HepG2 (cell line): ENCODE data around the gene BCL2L13. TPM values are rescaled to one million over a fixed set of nuclear protein-coding genes. Genes with fewer than 3 reads are reported as not detected.

Source experiments
- CREM ChIP-seq, 2 experiments: sonication (generic) in 1 of 2; formaldehyde crosslinking in 1 of 2; IDR thresholded peaks; 2 replicates each; pipeline versions ENCODE4 v1.4.0 to v1.6.1; 2016 to 2020; ENCODE audit warnings: antibody characterized with exemption in 1 of 2, mild to moderate bottlenecking in 1 of 2, missing genetic modification reagents in 1 of 2
- MTF1 ChIP-seq: sonication (generic); formaldehyde crosslinking; IDR thresholded peaks from 2 replicates; pipeline ENCODE4 v1.5.0; 2020; ENCODE audit warnings: missing genetic modification reagents
- NKX3-1 ChIP-seq: sonication (generic); formaldehyde crosslinking; IDR thresholded peaks from 2 replicates; pipeline ENCODE4 v1.5.0; 2020; ENCODE audit warnings: missing genetic modification reagents
- NRL ChIP-seq: sonication (generic); formaldehyde crosslinking; IDR thresholded peaks from 2 replicates; pipeline ENCODE4 v1.5.0; 2020; ENCODE audit warnings: missing genetic modification reagents, mild to moderate bottlenecking, moderate library complexity, borderline replicate concordance
- RFX1 ChIP-seq: fragments of 450-650 bp; IDR thresholded peaks from 2 replicates; pipeline ENCODE4 v1.6.1; 2017
- THAP11 ChIP-seq: IDR thresholded peaks from 2 replicates; pipeline ENCODE4 v1.6.1; 2016; ENCODE audit warnings: missing biosample characterization, missing genetic modification reagents
- ZBTB38 ChIP-seq: sonication (generic); formaldehyde crosslinking; IDR thresholded peaks from 2 replicates; pipeline ENCODE4 v1.5.1; 2020; ENCODE audit warnings: mild to moderate bottlenecking, missing genetic modification reagents
- ZFAT ChIP-seq: sonication (generic); formaldehyde crosslinking; conservative IDR thresholded peaks from 2 replicates; pipeline ENCODE4 v1.8.1; 2023; ENCODE audit warnings: missing genetic modification reagents, inconsistent platforms
- ZFP36 ChIP-seq: fragments of 150-350 bp; IDR thresholded peaks from 2 replicates; pipeline ENCODE4 v1.6.1; 2018; ENCODE audit warnings: borderline replicate concordance, low read length, low read depth; ENCODE audit not compliant: partially characterized antibody
- ZKSCAN1 ChIP-seq: fragments of 150-350 bp; IDR thresholded peaks from 2 replicates; pipeline ENCODE4 v1.6.1; 2014; ENCODE audit warnings: low read length
- ZMYM2 ChIP-seq: sonication (generic); formaldehyde crosslinking; IDR thresholded peaks from 2 replicates; pipeline ENCODE4 v1.8.0; 2022; ENCODE audit warnings: mild to moderate bottlenecking, missing genetic modification reagents
- ZNF317 ChIP-seq: sonication (generic); formaldehyde crosslinking; IDR thresholded peaks from 2 replicates; pipeline ENCODE4 v1.5.0; 2020; ENCODE audit warnings: mild to moderate bottlenecking, missing genetic modification reagents
- ZNF446 ChIP-seq: sonication (generic); formaldehyde crosslinking; IDR thresholded peaks from 2 replicates; pipeline ENCODE4 v1.5.0; 2020; ENCODE audit warnings: mild to moderate bottlenecking, missing genetic modification reagents
- ZNF883 ChIP-seq: sonication (generic); formaldehyde crosslinking; IDR thresholded peaks from 2 replicates; pipeline ENCODE4 v1.5.1; 2020; ENCODE audit warnings: mild to moderate bottlenecking, missing genetic modification reagents; ENCODE audit errors: not compliant biosample characterization
- polyA plus RNA-seq, 8 experiments: library from polyadenylated mRNA; depleted of rRNA in 3 of 8; stranded (reverse) in 7 of 8; unstranded in 1 of 8; fragments of >200 nt; fragmentation: Illumina TruSeq in 4 of 8; extraction: Trizol in 4 of 8; gene quantifications; 2 replicates each; pipeline versions ENCODE4 v1.2.1 to v1.2.3, GENCODE V29; 2011 to 2016; ENCODE audit warnings: low read depth in 4 of 8, missing spikeins in 1 of 8, mixed read lengths in 1 of 8; ENCODE audit not compliant: insufficient read depth in 1 of 8
- total RNA-seq, 5 experiments: library from RNA; depleted of rRNA; stranded (reverse); fragments of >200 nt; fragmentation: Illumina TruSeq; extraction: Trizol; gene quantifications; 2 replicates each; pipeline ENCODE4 v1.2.3, GENCODE V29; 2016; ENCODE audit warnings: low read depth in 1 of 5
- TF ChIP-seq, protein P1 (sequence below): IDR thresholded peaks from 2 replicates; pipeline ENCODE4 v1.6.1; 2016; ENCODE audit warnings: control low read depth
- TF ChIP-seq, protein P2 (sequence below): IDR thresholded peaks from 2 replicates; pipeline ENCODE4 v1.6.1; 2016; ENCODE audit warnings: missing genetic modification reagents, missing compliant biosample characterization
- TF ChIP-seq, protein P3 (sequence below): sonication (generic); formaldehyde crosslinking; IDR thresholded peaks from 2 replicates; pipeline ENCODE4 v1.4.0; 2020; ENCODE audit warnings: mild to moderate bottlenecking, missing genetic modification reagents
- TF ChIP-seq, protein P4 (sequence below): IDR thresholded peaks from 2 replicates; pipeline ENCODE4 v1.6.1; 2016; ENCODE audit warnings: low read depth, missing genetic modification reagents, missing compliant biosample characterization
- TF ChIP-seq, protein P5 (sequence below): sonication (generic); formaldehyde crosslinking; IDR thresholded peaks from 2 replicates; pipeline ENCODE4 v1.4.0; 2020; ENCODE audit warnings: missing genetic modification reagents
- TF ChIP-seq, protein P6 (sequence below): sonication (generic); formaldehyde crosslinking; IDR thresholded peaks from 2 replicates; pipeline ENCODE4 v1.8.1; 2023; ENCODE audit warnings: missing genetic modification reagents, inconsistent platforms, borderline replicate concordance

BCL2L13 gene
- total and polyA plus RNA-seq, 2 of the 13 experiments (the other 11 are each of a cell fraction or from before 2014, with no cell fraction given): 13.5 to 14.6 TPM

DNA sequence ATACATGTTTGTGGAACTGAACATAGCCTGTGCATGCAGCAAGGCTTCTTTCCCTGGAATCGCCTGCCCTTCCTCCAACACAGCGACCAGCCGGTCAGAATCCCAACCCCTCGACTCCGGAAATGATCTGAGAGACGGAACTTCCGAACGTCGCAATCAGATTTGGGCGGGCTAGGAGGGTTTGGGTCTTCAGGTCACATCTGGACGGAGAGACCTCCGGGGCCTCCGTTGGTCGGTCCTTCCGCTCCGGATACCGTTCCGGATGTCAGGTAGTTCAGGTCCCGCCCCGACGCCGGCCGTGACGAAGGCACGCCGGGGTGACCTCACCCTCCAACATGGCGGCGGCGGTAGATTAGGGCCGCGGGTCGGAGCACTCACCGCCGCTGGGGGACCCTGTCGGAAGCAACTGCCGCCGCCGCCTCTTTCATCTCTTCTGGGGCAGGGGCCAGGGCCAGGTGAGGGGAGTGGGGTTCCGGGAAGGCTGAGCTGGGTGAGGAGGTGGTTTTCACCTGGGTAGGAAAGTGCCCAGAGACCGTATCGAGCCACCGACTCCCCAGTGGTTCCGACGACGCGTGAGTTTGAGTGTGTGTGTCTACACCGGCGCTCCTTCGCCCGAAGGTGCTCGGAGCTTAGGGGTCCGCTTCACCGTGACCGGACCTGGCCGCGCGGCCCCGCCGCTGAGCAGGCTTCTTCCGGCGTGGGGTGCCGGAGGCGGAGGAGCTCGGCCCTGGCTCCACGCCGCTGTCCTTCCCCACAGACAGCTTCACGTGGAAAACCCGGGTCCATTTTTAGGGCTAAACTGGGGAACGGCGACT, at the start of gene BCL2L13 (continued):
- no peak for TF ChIP-seq ZBTB38 (CRISPR knock-in tag)
- TF ChIP-seq CREM (IDR thresholded peaks at IDR 0.05): peak; percentile 78
- no peak for TF ChIP-seq CREM (CRISPR knock-in tag; IDR thresholded peaks at IDR 0.05)
- TF ChIP-seq ZNF317 (CRISPR knock-in tag): peak; percentile 52; the same call in 1 of the 2 replicates
- TF ChIP-seq ZNF446 (CRISPR knock-in tag): 0 out of 2 replicates have a peak, but pooled peaks have one; percentile 18
- TF ChIP-seq NKX3-1 (CRISPR knock-in tag): 0 out of 2 replicates have a peak, but pooled peaks have one; percentile 25
- TF ChIP-seq, protein P1, sequence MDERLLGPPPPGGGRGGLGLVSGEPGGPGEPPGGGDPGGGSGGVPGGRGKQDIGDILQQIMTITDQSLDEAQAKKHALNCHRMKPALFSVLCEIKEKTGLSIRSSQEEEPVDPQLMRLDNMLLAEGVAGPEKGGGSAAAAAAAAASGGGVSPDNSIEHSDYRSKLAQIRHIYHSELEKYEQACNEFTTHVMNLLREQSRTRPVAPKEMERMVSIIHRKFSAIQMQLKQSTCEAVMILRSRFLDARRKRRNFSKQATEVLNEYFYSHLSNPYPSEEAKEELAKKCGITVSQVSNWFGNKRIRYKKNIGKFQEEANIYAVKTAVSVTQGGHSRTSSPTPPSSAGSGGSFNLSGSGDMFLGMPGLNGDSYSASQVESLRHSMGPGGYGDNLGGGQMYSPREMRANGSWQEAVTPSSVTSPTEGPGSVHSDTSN (CRISPR knock-in tag): no peak
- TF ChIP-seq, protein P2, sequence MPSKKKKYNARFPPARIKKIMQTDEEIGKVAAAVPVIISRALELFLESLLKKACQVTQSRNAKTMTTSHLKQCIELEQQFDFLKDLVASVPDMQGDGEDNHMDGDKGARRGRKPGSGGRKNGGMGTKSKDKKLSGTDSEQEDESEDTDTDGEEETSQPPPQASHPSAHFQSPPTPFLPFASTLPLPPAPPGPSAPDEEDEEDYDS (CRISPR knock-in tag): peak; percentile 98
- TF ChIP-seq MTF1: no peak
- no peak for TF ChIP-seq ZKSCAN1
- no peak for TF ChIP-seq ZMYM2 (CRISPR knock-in tag)
- TF ChIP-seq, protein P3, sequence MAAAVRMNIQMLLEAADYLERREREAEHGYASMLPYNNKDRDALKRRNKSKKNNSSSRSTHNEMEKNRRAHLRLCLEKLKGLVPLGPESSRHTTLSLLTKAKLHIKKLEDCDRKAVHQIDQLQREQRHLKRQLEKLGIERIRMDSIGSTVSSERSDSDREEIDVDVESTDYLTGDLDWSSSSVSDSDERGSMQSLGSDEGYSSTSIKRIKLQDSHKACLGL (CRISPR knock-in tag): no peak; the same call in 1 of the 2 replicates
- TF ChIP-seq NRL (CRISPR knock-in tag): peak; percentile 87; the same call in 1 of the 2 replicates
- TF ChIP-seq ZNF883 (CRISPR knock-in tag): peak; percentile 64
- no peak for TF ChIP-seq ZFP36
- TF ChIP-seq, protein P4, sequence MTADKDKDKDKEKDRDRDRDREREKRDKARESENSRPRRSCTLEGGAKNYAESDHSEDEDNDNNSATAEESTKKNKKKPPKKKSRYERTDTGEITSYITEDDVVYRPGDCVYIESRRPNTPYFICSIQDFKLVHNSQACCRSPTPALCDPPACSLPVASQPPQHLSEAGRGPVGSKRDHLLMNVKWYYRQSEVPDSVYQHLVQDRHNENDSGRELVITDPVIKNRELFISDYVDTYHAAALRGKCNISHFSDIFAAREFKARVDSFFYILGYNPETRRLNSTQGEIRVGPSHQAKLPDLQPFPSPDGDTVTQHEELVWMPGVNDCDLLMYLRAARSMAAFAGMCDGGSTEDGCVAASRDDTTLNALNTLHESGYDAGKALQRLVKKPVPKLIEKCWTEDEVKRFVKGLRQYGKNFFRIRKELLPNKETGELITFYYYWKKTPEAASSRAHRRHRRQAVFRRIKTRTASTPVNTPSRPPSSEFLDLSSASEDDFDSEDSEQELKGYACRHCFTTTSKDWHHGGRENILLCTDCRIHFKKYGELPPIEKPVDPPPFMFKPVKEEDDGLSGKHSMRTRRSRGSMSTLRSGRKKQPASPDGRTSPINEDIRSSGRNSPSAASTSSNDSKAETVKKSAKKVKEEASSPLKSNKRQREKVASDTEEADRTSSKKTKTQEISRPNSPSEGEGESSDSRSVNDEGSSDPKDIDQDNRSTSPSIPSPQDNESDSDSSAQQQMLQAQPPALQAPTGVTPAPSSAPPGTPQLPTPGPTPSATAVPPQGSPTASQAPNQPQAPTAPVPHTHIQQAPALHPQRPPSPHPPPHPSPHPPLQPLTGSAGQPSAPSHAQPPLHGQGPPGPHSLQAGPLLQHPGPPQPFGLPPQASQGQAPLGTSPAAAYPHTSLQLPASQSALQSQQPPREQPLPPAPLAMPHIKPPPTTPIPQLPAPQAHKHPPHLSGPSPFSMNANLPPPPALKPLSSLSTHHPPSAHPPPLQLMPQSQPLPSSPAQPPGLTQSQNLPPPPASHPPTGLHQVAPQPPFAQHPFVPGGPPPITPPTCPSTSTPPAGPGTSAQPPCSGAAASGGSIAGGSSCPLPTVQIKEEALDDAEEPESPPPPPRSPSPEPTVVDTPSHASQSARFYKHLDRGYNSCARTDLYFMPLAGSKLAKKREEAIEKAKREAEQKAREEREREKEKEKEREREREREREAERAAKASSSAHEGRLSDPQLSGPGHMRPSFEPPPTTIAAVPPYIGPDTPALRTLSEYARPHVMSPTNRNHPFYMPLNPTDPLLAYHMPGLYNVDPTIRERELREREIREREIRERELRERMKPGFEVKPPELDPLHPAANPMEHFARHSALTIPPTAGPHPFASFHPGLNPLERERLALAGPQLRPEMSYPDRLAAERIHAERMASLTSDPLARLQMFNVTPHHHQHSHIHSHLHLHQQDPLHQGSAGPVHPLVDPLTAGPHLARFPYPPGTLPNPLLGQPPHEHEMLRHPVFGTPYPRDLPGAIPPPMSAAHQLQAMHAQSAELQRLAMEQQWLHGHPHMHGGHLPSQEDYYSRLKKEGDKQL (CRISPR knock-in tag): no peak; the same call in 1 of the 2 replicates
- TF ChIP-seq RFX1: no peak
- TF ChIP-seq ZFAT (CRISPR knock-in tag): no peak
- TF ChIP-seq, protein P5, sequence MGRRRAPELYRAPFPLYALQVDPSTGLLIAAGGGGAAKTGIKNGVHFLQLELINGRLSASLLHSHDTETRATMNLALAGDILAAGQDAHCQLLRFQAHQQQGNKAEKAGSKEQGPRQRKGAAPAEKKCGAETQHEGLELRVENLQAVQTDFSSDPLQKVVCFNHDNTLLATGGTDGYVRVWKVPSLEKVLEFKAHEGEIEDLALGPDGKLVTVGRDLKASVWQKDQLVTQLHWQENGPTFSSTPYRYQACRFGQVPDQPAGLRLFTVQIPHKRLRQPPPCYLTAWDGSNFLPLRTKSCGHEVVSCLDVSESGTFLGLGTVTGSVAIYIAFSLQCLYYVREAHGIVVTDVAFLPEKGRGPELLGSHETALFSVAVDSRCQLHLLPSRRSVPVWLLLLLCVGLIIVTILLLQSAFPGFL (CRISPR knock-in tag): no peak
- TF ChIP-seq THAP11 (CRISPR knock-in tag): peak; percentile 87
- TF ChIP-seq, protein P6, sequence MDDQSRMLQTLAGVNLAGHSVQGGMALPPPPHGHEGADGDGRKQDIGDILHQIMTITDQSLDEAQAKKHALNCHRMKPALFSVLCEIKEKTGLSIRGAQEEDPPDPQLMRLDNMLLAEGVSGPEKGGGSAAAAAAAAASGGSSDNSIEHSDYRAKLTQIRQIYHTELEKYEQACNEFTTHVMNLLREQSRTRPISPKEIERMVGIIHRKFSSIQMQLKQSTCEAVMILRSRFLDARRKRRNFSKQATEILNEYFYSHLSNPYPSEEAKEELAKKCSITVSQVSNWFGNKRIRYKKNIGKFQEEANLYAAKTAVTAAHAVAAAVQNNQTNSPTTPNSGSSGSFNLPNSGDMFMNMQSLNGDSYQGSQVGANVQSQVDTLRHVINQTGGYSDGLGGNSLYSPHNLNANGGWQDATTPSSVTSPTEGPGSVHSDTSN: no peak
